Measurements from ENCODE around the gene STOM.

STOM gene

GRCh38 chr9:121333950-121334773 is 35.9 kb downstream of the STOM start:
- no peak overlapping the region for H3K4me3 ChIP-seq (ENCODE audit: severe bottlenecking)
- peaks cover 16% of the 10 kb centered on the region for H3K4me1 ChIP-seq (ENCODE audit: insufficient read depth, poor library complexity, severe bottlenecking)
- peaks cover 50% of the 10 kb centered on the region for H3K36me3 ChIP-seq (ENCODE audit: low read depth)
- DNase-seq (ENCODE audit: low spot score) (no peak), ATAC-seq (ENCODE audit: low read depth) (no peak)
- peak overlapping the region; percentile 64 for H3K27ac ChIP-seq (ENCODE audit: poor library complexity, severe bottlenecking)
- no peaks in the 10 kb centered on the region for H3K27me3 ChIP-seq (ENCODE audit: insufficient read depth, poor library complexity, severe bottlenecking)
- H3K9me3 ChIP-seq (ENCODE audit: severe bottlenecking): no peaks in the 10 kb centered on the region
- no peak for TF ChIP-seq CTCF (IDR thresholded peaks at IDR 0.05; ENCODE audit: poor library complexity, severe bottlenecking)

- TF ChIP-seq CTCF (IDR thresholded peaks at IDR 0.05; ENCODE audit: poor library complexity, severe bottlenecking): peak; percentile 18
- peaks cover 59% of the 10 kb centered on the region for H3K36me3 ChIP-seq (ENCODE audit: low read depth)
- peaks cover 16% of the 10 kb centered on the region for H3K4me1 ChIP-seq (ENCODE audit: insufficient read depth, poor library complexity, severe bottlenecking)
- no peak overlapping the region for H3K4me3 ChIP-seq (ENCODE audit: severe bottlenecking)
- no peak; the same call in 2 of the 3 replicates for ATAC-seq (ENCODE audit: low read depth)
- DNase-seq (ENCODE audit: low spot score): no peak
- no peaks in the 10 kb centered on the region for H3K9me3 ChIP-seq (ENCODE audit: severe bottlenecking)
- H3K27me3 ChIP-seq (ENCODE audit: insufficient read depth, poor library complexity, severe bottlenecking): no peaks in the 10 kb centered on the region
- no peak overlapping the region for H3K27ac ChIP-seq (ENCODE audit: poor library complexity, severe bottlenecking)
These were observed 37.9 kb downstream of the STOM start for GRCh38 chr9:121331992-121332685.

- no peak for ATAC-seq (ENCODE audit: low read depth)
- H3K4me1 ChIP-seq (ENCODE audit: insufficient read depth, poor library complexity, severe bottlenecking): peaks cover 16% of the 10 kb centered on the region
- no peak for DNase-seq (ENCODE audit: low spot score)
- no peak overlapping the region for H3K4me3 ChIP-seq (ENCODE audit: severe bottlenecking)
- H3K27me3 ChIP-seq (ENCODE audit: insufficient read depth, poor library complexity, severe bottlenecking): no peaks in the 10 kb centered on the region
- no peak for TF ChIP-seq CTCF (IDR thresholded peaks at IDR 0.05; ENCODE audit: poor library complexity, severe bottlenecking)
- no peaks in the 10 kb centered on the region for H3K9me3 ChIP-seq (ENCODE audit: severe bottlenecking)
- peaks cover 59% of the 10 kb centered on the region for H3K36me3 ChIP-seq (ENCODE audit: low read depth)
- no peak overlapping the region for H3K27ac ChIP-seq (ENCODE audit: poor library complexity, severe bottlenecking)
These were observed 38.5 kb downstream of the STOM start for GRCh38 chr9:121331549-121331948.

GRCh38 chr9:121328876-121329681 is 41.0 kb downstream of the STOM start:
- H3K27ac ChIP-seq (ENCODE audit: poor library complexity, severe bottlenecking): no peak overlapping the region
- peaks cover 78% of the 10 kb centered on the region for H3K36me3 ChIP-seq (ENCODE audit: low read depth)

More at GRCh38 chr9:121328876-121329681, 41.0 kb downstream of the STOM start:
- Histone ChIP-seq H3K4me1 (ENCODE audit: insufficient read depth, poor library complexity, severe bottlenecking) (no peaks in the 10 kb centered on the region), H3K9me3 (ENCODE audit: severe bottlenecking) (no peaks in the 10 kb centered on the region), H3K4me3 (ENCODE audit: severe bottlenecking) (no peak overlapping the region), H3K27me3 (ENCODE audit: insufficient read depth, poor library complexity, severe bottlenecking) (no peaks in the 10 kb centered on the region)
- no peak for ATAC-seq (ENCODE audit: low read depth)
- DNase-seq (ENCODE audit: low spot score): no peak
- TF ChIP-seq CTCF (IDR thresholded peaks at IDR 0.05; ENCODE audit: poor library complexity, severe bottlenecking): no peak
